Activated naive CD4-positive, alpha-beta T cell treated with anti-CD3 and anti-CD28 coated beads, Interleukin-2, amount 50 U/mL, for 24 hours (primary cell): Measurements from ENCODE around the gene PRSS22.

Source experiments
- H3K27ac Mint-ChIP-seq: one replicate; pipeline ENCODE4 v1.8.0; 2021; ENCODE audit warnings: mild to moderate bottlenecking, mixed read lengths
- H3K27me3 Mint-ChIP-seq: one replicate; pipeline ENCODE4 v1.8.0; 2021; ENCODE audit warnings: mixed read lengths
- H3K36me3 Mint-ChIP-seq: one replicate; pipeline ENCODE4 v1.8.0; 2021; ENCODE audit warnings: mixed read lengths
- H3K4me1 Mint-ChIP-seq: one replicate; pipeline ENCODE4 v1.8.0; 2021; ENCODE audit warnings: mixed read lengths
- H3K4me3 Mint-ChIP-seq: one replicate; pipeline ENCODE4 v1.8.0; 2021; ENCODE audit warnings: mild to moderate bottlenecking, mixed read lengths
- H3K9me3 Mint-ChIP-seq: one replicate; pipeline ENCODE4 v1.8.0; 2021; ENCODE audit warnings: mixed read lengths

Gene PRSS22

GRCh38 chr16:2894231-2894630 is 36.3 kb upstream of the PRSS22 start:
- H3K27ac Mint-ChIP-seq, result no peak overlapping the region
- H3K9me3 Mint-ChIP-seq, result no peaks in the 10 kb centered on the region
- no peak overlapping the region for H3K4me3 Mint-ChIP-seq
- no peaks in the 10 kb centered on the region for H3K27me3 Mint-ChIP-seq
- no peaks in the 10 kb centered on the region for H3K4me1 Mint-ChIP-seq
- no peaks in the 10 kb centered on the region for H3K36me3 Mint-ChIP-seq

GRCh38 chr16:2884041-2884451 is 26.1 kb upstream of the PRSS22 start:
- H3K27ac Mint-ChIP-seq, result peak overlapping the region; percentile 47
- H3K27me3 Mint-ChIP-seq, result no peaks in the 10 kb centered on the region
- H3K36me3 Mint-ChIP-seq, result no peaks in the 10 kb centered on the region
- H3K4me3 Mint-ChIP-seq, result peak overlapping the region; percentile 85
- H3K4me1 Mint-ChIP-seq, result peaks cover 21% of the 10 kb centered on the region
- H3K9me3 Mint-ChIP-seq, result no peaks in the 10 kb centered on the region

- H3K4me1 Mint-ChIP-seq, result peaks cover 19% of the 10 kb centered on the region
- no peaks in the 10 kb centered on the region for H3K9me3 Mint-ChIP-seq
- no peaks in the 10 kb centered on the region for H3K27me3 Mint-ChIP-seq
- H3K4me3 Mint-ChIP-seq, result peak overlapping the region; percentile 85
- H3K27ac Mint-ChIP-seq, result peak overlapping the region; percentile 47
- H3K36me3 Mint-ChIP-seq, result no peaks in the 10 kb centered on the region
These were observed 25.5 kb upstream of the PRSS22 start for GRCh38 chr16:2883458-2883908.

- peaks cover 17% of the 10 kb centered on the region for H3K4me1 Mint-ChIP-seq
- no peaks in the 10 kb centered on the region for H3K27me3 Mint-ChIP-seq
- peak within 1 kb of the TSS; percentile 92 for H3K27ac Mint-ChIP-seq
- no peaks in the 10 kb centered on the region for H3K36me3 Mint-ChIP-seq
- H3K9me3 Mint-ChIP-seq, result no peaks in the 10 kb centered on the region
- peak within 1 kb of the TSS; percentile 91 for H3K4me3 Mint-ChIP-seq
These were observed 24.9 kb upstream of the PRSS22 start, which contains the start of gene FLYWCH2 for GRCh38 chr16:2882650-2883457. Gene FLYWCH2, plus strand, starts transcription at chr16:2883215. Its CDS starts 13,235 bp downstream, at chr16:2896450.

GRCh38 chr16:2881783-2882649 is 24.0 kb upstream of the PRSS22 start:
- Mint-ChIP-seq H3K27ac (peak overlapping the region; percentile 92), H3K4me3 (peak overlapping the region; percentile 91), H3K36me3 (no peaks in the 10 kb centered on the region), H3K4me1 (peaks cover 17% of the 10 kb centered on the region), H3K9me3 (no peaks in the 10 kb centered on the region), H3K27me3 (no peaks in the 10 kb centered on the region)

- no peak overlapping the region for H3K4me3 Mint-ChIP-seq
- H3K27ac Mint-ChIP-seq, result peak overlapping the region; percentile 41
- H3K27me3 Mint-ChIP-seq, result no peaks in the 10 kb centered on the region
These were observed 22.0 kb upstream of the PRSS22 start for GRCh38 chr16:2879854-2880508.

GRCh38 chr16:2874912-2875362 is 17.0 kb upstream of the PRSS22 start:
- Mint-ChIP-seq H3K27ac (no peak overlapping the region), H3K9me3 (no peaks in the 10 kb centered on the region), H3K27me3 (no peaks in the 10 kb centered on the region), H3K4me3 (no peak overlapping the region), H3K4me1 (no peaks in the 10 kb centered on the region), H3K36me3 (no peaks in the 10 kb centered on the region)

More at GRCh38 chr16:2879854-2880508, 22.0 kb upstream of the PRSS22 start:
- Mint-ChIP-seq H3K36me3 (no peaks in the 10 kb centered on the region), H3K9me3 (no peaks in the 10 kb centered on the region), H3K4me1 (peaks cover 10% of the 10 kb centered on the region)

GRCh38 chr16:2874032-2874911 is 16.3 kb upstream of the PRSS22 start:
- Mint-ChIP-seq H3K9me3 (no peaks in the 10 kb centered on the region), H3K36me3 (no peaks in the 10 kb centered on the region), H3K27ac (no peak overlapping the region), H3K27me3 (no peaks in the 10 kb centered on the region), H3K4me3 (no peak overlapping the region), H3K4me1 (no peaks in the 10 kb centered on the region)

GRCh38 chr16:2871926-2872325 is 14.0 kb upstream of the PRSS22 start:
- Mint-ChIP-seq H3K4me1 (no peaks in the 10 kb centered on the region), H3K36me3 (no peaks in the 10 kb centered on the region), H3K27me3 (no peaks in the 10 kb centered on the region), H3K4me3 (no peak overlapping the region), H3K27ac (no peak overlapping the region), H3K9me3 (no peaks in the 10 kb centered on the region)

GRCh38 chr16:2867987-2868789 is 10.2 kb upstream of the PRSS22 start:
- no peaks in the 10 kb centered on the region for H3K36me3 Mint-ChIP-seq
- peak overlapping the region; percentile 92 for H3K27ac Mint-ChIP-seq
- no peaks in the 10 kb centered on the region for H3K9me3 Mint-ChIP-seq
- H3K27me3 Mint-ChIP-seq, result no peaks in the 10 kb centered on the region
- H3K4me1 Mint-ChIP-seq, result peaks cover 5% of the 10 kb centered on the region
- H3K4me3 Mint-ChIP-seq, result peak overlapping the region; percentile 91

- Mint-ChIP-seq H3K4me1 (peaks cover 5% of the 10 kb centered on the region), H3K4me3 (peak overlapping the region; percentile 91), H3K9me3 (no peaks in the 10 kb centered on the region), H3K36me3 (no peaks in the 10 kb centered on the region), H3K27ac (peak overlapping the region; percentile 92), H3K27me3 (no peaks in the 10 kb centered on the region)
These were observed 9.7 kb upstream of the PRSS22 start for GRCh38 chr16:2867661-2867986.

- Mint-ChIP-seq H3K4me3 (peak overlapping the region; percentile 4), H3K27ac (no peak overlapping the region), H3K27me3 (no peaks in the 10 kb centered on the region)
These were observed 8.5 kb upstream of the PRSS22 start for GRCh38 chr16:2866431-2866830.

GRCh38 chr16:2865651-2866050 is 7.7 kb upstream of the PRSS22 start:
- Mint-ChIP-seq H3K27ac (no peak overlapping the region), H3K4me1 (peaks cover 5% of the 10 kb centered on the region), H3K4me3 (no peak overlapping the region), H3K36me3 (no peaks in the 10 kb centered on the region), H3K27me3 (peaks cover 2% of the 10 kb centered on the region), H3K9me3 (no peaks in the 10 kb centered on the region)

More at GRCh38 chr16:2866431-2866830, 8.5 kb upstream of the PRSS22 start:
- Mint-ChIP-seq H3K4me1 (peaks cover 5% of the 10 kb centered on the region), H3K9me3 (no peaks in the 10 kb centered on the region), H3K36me3 (no peaks in the 10 kb centered on the region)
